ENCODE results near the gene GPC3.

Gene GPC3

GRCh38 chrX:133676344-133677122, 308.9 kb downstream of the GPC3 start:
- DNase-seq = no peak

GRCh38 chrX:133674726-133675470, 310.5 kb downstream of the GPC3 start:
- no peak for DNase-seq

GRCh38 chrX:133670383-133670782, 315.0 kb downstream of the GPC3 start:
- peak; percentile 37 for DNase-seq

- DNase-seq = no peak
These were observed 316.2 kb downstream of the GPC3 start for GRCh38 chrX:133669214-133669613.

- no peak for DNase-seq
These were observed 317.0 kb downstream of the GPC3 start for GRCh38 chrX:133668225-133668931.

- DNase-seq = no peak
These were observed 319.1 kb downstream of the GPC3 start for GRCh38 chrX:133666256-133666655.

GRCh38 chrX:133661962-133662839, 323.2 kb downstream of the GPC3 start:
- no peak for DNase-seq

GRCh38 chrX:133660281-133660680, 325.1 kb downstream of the GPC3 start:
- peak; percentile 59 for DNase-seq

GRCh38 chrX:133658293-133658911, 327.0 kb downstream of the GPC3 start:
- DNase-seq = no peak

GRCh38 chrX:133655275-133656265, 329.8 kb downstream of the GPC3 start:
- peak; percentile 25 for DNase-seq

GRCh38 chrX:133654811-133655210, 330.6 kb downstream of the GPC3 start:
- no peak for DNase-seq

- no peak for DNase-seq
These were observed 332.0 kb downstream of the GPC3 start for GRCh38 chrX:133653358-133653757.

GRCh38 chrX:133652185-133652584, 333.2 kb downstream of the GPC3 start:
- DNase-seq = no peak

- no peak for DNase-seq
These were observed 335.2 kb downstream of the GPC3 start for GRCh38 chrX:133650239-133650638.

GRCh38 chrX:133649651-133650050, 335.7 kb downstream of the GPC3 start:
- no peak for DNase-seq

GRCh38 chrX:133648594-133648993, 336.8 kb downstream of the GPC3 start:
- DNase-seq = no peak

- DNase-seq = no peak
These were observed 338.7 kb downstream of the GPC3 start for GRCh38 chrX:133646719-133647116.

GRCh38 chrX:133645977-133646718, 339.2 kb downstream of the GPC3 start:
- peak; percentile 30 for DNase-seq

GRCh38 chrX:133645256-133645655, 340.1 kb downstream of the GPC3 start:
- no peak for DNase-seq

All from fibroblast of skin of back (primary cell).